D341Med (cell line): ENCODE results near the gene PJVK.
A peak's percentile ranks its signal among the peaks of the same experiment; 100 is the strongest.
"Not testable (repeated sequence)": the region's sequence is repeated elsewhere in the genome, so short reads cannot be mapped to it uniquely, and the experiment has no call there.

Experiments used
- DNase-seq: peaks from one replicate; pipeline ENCODE4 v3.0.0; 2012; ENCODE audit warnings: low spot score

PJVK gene, protein sequence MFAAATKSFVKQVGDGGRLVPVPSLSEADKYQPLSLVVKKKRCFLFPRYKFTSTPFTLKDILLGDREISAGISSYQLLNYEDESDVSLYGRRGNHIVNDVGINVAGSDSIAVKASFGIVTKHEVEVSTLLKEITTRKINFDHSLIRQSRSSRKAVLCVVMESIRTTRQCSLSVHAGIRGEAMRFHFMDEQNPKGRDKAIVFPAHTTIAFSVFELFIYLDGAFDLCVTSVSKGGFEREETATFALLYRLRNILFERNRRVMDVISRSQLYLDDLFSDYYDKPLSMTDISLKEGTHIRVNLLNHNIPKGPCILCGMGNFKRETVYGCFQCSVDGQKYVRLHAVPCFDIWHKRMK

DNA sequence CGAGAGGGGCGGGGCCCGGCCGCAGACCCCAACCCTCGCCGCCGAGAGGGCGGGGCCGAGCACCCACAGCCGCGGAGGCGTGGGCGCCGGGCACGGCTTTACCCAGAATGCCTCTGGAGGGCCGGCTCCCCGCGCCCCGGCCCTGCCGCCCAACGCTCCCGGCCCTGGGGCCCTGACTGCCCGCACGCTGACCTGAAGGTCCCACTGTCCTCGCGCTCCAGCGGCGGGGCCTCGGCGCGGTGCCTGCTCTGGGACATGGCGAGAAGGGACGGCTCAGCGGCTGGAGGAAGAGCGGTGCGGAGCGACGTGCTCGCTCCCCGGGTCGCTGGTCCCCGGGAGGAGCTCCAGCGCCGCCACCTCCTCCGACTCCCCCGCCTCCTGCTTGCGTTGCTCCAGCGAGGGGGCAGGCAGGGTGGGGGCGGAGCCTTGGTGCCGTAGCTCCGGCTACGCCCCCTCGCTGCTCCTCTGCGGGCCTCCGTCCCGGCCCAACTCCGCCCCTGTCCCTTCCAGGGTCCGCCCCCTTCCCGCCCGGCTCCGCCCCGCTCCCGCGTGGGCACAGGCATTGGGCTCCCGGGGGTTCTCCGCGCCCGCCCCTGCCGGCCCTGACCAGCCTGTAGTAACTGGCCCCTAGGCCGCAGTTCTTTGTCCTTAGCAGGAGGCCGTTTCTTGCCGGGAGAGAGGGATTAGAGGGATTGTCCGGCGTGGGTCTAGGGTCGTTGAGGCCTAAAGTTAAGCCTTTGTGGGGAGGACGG lies at the start of gene PJVK, which contains the start of gene PRKRA:
PJVK (plus strand) TSS at position 605 of the 752 bp plus-strand sequence. CDS start 2,032 bp downstream, outside the sequence.
PRKRA (minus strand) TSS at position 402 of the 752 bp plus-strand sequence; CDS start at position 257, 145 bp downstream.
- DNase-seq = peak; percentile 96

DNA sequence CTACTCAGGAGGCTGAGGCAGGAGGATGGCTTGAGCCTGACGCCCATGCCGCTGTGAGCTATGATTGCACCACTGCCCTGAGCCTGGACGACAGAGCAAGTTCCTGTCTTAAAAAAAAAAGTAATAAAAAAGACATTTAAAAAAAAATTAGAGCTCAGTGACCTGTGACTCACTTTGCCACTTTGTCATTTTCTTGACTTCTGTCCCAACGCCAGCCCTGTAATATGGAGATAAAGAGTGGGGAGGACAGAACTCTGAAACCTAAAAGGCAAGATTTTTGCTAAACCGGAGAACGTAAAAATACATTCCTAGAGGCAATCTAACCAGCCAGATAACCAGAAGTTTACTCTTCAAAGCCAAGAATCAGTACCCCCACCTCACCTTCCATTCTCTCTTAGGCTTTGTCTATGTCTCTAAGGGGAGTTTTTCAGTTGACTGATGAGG lies 49.2 kb upstream of the PJVK start:
- DNase-seq = no peak

DNA sequence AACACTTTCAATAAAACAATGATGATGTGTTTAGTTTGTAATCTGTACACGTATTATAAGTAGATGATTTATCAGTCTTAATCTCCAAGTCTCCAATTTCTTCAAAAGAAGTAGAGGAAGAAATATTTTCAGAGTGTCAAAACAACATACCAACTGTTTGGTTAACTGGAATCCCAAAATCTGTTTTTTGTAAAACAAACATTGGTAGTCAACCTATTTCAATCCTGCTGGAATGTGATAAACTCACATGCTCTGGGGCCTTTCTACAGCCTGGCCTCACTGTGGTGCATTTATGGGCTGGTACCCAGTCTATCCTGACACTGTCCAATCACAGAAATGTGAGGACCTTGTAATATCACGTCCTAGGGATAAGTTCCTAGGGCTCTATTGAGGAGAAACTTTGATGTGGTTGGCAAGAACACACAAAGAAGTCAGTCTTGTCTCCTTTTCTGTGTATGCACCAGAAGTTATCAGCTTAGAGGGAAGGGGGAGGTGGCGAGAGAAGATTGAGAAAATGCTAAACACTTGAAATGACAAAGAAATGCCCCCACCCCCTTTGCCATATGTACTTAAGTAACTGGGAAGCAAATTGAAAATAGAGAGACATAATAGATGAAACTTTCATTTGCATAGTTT lies 47.4 kb upstream of the PJVK start:
- DNase-seq = no peak

DNA sequence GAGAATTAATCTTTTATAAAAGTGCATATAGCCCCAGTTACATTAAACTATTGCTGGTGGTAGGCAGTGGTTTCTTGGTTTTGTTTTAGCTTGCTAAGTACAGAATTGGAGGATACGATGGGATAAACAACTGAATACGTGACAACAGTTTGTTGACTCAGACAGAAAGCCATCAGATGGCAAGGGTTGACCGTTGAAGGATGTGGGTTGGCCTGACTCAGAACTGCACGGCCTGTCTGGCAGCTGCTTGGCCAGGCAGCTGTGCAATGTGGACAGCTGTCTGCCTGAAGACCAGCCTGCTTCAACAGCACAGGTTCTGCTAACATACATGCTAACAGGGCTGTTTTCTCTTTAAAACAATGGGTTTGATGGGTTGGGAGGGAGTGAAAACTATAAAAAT lies 46.8 kb upstream of the PJVK start:
- DNase-seq = no peak

DNA sequence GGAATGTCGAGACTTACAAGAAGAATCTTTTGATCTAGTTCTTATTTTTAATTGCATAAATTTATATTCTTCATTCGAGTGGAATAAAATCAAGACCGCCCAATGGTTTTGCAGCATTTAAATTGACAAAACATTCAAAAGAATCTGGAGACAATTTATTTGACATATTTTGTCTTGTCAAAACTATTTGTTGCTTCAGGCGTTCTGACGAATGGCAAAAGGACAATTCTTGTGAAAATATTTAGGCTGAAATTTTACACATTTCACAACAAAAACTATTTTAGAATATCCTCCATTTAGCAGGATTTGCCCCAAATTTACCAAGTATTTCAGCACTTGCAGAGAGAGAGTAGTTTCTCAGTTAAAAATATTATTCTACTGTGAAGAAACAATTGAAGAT lies 41.9 kb upstream of the PJVK start:
- DNase-seq = no peak

DNA sequence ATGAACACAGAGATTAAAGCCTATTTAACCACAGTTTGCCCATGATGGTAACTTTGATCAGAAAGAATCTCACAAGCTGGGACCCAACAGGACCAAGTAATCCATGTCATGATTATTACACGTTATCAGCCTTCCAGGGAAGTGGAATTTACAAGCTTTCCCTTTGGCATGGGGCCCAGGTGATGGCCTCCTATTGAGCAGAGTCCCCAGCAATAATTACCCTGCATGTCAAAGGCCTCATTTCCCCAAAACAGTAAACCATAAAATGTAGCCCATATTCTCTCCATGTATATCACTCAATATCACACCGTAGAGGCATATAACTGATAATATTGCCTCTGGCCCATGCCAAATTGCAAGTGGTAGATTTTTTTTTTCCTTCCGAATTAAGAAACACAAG lies 39.1 kb upstream of the PJVK start:
- no peak for DNase-seq

DNA sequence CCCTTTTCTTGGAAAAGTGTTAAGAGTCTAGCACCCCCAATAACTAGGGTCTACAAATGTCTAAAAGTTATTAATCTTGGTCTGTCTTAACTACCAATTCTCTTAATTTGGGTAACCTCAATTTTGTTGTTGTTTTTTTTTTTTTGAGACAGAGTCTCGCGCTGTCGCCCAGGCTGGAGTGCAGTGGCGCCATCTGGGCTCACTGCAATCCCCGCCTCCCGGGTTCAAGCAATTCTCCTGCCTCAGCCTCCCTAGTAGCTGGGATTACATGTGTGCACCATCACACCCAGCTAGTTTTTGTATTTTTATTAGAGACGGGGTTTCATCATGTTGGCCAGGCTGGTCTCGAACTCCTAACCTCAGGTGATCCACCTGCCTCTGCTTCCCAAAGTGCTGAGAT lies 38.7 kb upstream of the PJVK start:
- not testable (repeated sequence) for DNase-seq

DNA sequence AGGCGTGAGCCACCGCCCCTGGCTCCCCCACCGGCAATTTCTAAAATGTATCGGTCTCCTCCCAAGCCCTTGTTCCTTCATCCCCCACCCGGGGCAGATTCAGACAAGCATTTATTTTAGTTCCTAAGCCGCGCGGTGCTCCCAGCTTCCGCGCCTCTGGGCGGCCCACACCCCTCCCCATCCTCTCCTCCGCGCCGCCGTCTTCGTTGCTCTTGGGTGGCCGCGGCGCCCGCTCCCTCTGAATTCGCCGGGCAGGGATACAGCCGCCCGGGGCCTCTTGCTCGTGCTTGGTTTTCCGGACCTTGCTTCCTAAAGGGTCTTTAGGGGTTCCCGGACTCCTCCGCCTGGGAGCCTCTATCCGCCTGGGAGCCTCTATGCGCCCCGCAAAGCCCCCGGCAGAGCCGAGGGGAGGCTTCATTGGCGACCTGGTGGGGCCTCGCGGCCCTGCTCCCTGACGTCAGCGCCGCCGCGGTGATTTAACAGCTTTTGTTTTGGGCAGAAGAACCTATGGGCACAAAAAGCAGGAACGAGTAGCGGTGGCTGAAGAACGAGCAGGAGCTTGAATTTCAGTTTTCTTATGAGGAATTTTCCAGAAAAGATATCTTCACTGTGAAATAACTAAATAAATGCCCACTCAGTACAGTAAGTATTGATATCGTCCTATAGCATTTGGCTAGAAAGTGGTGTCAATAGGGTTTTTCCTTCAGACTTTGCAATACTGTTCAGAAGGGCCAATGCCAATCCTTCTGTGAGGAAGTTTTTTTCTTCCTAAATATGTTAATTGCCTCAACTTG lies 37.5 kb upstream of the PJVK start:
- DNase-seq = peak; percentile 85

DNA sequence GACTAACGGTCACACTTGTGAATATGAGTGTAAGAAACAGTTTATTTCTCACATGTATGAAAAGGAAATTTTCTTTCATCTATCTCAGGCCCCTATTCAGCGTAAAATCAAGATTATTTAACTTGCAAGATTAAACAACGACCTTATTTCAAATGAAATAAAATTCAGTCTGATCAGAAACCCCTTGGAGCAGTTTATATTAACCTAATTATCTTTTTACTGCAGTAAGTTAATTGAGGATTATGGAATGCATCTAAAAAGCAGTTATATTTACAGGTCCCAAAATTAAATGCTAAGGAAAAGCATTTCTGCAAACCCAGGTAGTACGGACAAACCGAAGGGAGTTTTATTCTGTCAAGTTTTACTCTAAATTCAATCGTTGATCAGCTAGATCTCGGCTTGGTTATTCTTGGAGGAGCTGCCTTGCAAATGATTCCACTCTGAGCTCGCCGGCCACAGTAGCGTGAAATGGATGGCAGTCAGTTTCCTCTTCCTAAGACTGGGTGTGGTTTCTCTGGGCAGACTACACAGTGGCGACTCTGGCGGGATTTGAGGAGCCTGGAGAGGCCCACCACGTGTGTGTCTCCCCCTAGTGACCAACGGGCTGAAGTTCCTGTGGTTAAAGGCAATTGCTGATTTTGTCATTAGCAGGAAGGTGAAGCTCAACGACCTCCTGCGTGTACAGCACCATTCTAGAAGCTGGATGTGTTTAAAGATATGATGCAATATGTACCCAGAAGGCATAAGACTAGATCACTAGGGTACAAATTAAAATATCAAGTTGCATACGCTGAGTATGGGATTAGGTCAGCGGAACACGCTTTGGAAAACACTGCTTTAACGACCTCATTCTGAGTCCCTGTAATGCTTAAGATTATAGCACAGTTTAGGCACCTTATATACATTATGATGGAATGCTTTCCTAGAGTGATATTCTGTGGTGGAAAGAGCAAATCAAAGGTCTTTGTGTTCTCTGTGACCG lies 36.6 kb upstream of the PJVK start:
- DNase-seq = peak; percentile 86

DNA sequence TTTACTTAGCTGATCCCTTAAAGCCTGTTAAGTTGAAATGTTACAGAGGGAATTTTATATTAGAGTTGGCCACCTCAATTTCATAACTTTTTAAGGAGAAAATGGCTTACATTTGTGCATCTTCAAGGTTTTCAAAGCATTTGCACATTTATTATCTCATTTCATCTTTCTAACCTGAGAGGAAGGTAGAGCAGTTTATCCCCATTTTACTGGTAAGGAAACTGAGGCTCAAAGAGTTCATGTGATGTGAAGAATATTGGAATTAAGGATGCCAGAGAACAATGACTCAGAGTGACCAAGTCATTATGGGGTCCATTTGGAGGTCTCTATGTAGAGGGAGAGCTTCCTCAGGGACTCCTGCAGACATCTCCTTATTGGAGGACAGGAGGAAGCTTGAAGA lies 35.2 kb upstream of the PJVK start:
- no peak for DNase-seq

DNA sequence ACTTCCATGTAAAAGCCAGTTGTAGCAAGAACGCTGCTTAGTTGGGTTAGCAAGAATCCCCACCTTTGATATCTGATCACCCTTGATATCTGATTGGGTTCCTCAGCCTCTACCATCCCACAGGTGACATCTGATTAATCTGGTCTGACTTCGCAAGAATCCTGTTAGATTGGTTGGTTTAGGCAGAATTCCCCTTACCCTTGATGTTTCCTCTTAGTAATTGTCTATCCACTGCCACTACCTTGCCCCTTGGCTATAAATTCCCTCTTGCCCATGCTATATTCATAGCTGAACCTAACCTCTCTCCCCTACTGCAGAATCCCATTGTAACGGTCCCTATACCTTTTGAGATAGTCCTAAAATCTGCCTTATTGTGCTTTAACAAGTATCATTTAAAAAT lies 33.3 kb upstream of the PJVK start:
- no peak for DNase-seq

DNA sequence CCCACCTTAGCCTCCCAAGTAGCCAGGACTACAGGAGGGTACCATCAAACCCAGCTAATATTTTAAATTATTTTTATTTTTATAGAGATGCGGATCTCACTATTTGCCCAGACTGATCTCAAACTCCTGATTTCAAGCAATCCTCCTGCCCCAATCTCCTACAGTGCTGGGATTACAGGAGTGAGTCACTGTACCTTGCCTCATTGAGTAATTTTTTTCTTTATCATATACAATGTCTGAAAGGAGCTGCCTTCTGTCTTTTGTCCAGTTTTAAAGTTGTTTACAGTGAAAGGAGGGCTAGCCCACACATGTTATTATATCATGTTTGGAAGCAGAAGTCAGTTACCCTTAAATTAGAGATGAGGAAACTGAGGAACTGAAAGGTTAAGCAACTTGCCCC lies 32.8 kb upstream of the PJVK start:
- DNase-seq = no peak

DNA sequence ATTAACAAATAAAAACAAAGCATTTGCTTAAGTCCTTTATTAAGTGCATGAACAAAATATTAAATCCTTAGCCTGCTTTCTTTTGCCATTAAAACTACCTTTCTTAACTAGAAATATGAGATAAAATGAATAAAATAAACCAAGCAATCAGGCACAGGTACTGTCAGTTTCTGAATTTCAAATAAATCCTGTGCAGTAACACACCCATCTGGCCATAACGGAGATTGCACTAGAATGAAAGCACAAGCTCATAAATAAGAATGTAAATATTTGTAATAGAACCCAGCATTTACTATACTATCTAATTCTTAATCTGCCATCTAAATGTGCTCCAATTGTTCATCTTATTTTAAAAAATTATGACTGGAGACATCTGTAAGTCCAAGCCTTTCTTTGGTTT lies 32.1 kb upstream of the PJVK start:
- DNase-seq = no peak

DNA sequence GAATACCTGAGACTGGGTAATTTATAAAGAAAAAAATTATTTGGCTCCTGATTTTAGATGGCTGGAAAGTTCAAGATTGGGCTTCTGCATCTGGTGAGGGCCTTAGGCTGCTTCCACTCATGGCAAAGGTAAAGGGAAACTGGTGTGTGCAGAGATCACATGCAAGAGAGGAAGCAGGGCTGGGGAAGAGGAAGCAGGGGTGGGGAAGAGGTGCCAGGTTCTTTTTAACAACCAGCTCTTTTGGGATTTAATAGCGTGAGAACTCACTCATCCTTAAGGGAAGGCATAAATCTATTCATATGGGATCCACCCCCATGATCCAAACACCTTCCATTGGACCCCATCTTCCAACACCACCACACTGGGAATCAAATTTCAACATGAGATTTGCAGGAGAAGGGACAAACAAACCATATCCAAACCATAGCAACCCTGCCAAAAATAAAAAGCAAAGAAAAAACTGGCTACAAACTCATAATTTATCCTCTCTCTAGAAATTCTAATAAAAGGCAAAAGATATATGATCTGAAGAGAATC lies 30.6 kb upstream of the PJVK start:
- DNase-seq = no peak

DNA sequence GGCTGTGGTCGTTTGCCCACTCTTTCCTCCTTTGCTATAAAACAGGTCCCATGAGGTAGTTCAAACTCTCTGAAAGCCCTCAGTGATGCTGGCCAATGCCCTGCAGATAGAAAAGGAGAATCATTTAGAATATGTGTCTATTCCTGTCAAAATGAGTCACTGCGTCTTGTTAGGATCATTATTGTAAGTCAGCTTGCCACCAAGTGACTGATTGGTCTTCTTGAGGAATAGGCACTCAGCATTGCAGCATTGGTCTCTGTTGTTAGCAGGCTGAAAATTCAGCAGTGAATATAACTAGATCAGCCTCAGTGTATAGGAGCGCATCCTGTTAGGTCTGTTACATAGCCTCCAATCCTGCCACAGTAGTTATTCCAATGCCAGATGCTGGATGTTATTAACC lies 29.1 kb upstream of the PJVK start:
- DNase-seq = no peak

DNA sequence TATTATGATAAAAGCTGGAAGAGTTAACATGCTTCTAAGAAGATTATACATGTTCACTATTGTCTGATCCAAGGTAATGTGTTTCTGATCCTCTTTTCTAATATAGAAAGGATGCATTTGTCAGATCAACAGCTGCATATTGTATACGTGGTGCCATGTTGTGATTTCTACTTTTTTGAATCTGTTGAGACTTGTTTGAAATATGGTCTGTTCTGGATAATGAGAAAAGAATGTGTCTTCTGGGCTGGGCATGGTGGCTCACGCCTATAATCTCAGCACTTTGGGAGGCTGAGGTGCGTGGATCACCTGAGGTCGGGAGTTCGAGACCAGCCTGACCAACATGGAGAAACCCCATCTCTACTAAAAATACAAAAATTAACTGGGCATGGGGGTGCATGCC lies 27.4 kb upstream of the PJVK start:
- DNase-seq = not testable (repeated sequence)

DNA sequence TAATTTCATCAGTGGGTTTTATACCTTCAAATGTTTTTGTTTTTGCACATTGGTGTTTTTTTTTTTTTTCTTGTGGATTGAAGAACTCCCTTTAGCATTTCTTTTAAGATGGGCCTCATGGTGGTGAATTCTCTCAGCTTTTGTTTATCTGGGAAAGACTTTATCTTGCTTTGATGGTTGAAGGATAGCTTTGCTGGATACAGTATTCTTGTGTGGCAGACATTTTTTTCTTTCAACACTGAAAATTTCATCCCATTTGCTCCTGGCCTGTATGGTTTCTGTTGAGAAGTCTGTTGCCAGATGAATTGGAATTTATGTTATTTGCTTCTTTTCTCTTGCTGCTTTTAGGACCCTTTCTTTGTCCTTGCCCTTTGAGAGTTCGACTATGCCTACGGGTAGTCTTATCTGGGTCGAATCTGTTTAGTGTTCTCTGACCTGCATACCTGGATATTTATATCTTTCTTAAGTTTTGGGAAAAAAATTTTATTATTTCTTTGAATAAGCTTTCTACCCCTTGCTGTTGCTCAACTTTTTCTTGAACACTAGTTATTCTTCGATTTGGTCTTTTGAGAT lies 25.8 kb upstream of the PJVK start:
- DNase-seq = no peak

DNA sequence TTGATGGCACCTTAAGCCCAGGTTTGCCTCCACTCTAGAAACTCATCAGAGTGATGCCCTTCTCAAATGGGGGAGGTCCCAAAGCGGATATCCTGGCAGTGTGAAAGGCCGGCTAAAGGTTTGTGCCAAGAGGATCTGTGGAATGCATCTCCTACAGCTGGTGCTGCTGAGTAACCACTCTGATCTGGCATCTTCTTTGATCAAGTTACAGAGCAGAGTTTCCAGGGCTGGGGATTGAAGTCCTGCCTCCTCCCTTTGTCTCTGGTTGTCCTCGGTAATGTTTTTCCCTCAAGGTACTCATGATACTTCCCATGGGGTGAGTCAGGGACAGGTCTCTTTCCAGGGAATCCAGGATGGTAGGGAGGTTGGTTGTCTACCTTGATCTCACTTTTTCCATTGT lies 24.8 kb upstream of the PJVK start:
- DNase-seq = no peak

DNA sequence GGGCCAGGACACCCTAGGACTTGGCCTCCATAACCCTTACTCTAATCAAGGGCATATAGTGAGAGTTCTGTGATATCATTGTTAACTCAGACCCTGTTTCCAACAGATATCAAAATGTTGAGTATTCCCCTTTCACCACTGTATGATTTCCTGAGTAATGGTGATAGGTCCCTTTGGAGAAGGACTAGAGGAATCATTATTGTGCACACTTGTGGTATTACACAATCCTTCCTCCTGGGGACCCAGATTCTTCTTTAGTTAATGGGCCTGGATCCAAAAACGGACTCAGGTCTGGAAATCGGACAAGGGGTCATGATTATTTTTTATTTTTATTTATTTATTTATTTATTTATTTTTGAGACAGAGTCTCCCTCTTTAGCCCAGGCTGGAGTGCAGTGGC lies 23.7 kb upstream of the PJVK start:
- DNase-seq = no peak

DNA sequence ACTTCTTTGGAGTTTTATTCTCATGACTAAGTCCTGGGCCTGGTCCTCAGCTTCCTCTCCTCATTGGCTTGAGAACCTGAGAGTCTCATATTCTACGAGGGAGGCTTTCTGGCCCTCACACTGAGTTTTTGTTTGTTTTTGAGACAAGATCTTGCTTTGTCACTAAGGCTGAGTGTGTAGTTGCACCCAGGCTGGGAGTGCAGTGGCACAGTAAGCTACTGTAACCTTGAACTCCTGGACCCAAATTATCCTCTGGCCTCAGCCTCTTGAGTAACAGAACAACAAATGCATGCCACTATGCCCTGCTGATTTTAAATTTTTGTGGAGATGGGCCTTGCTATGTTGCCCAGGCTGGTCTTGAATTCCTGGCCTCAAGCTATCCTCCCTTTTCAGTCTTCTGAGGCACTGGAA lies 22.8 kb upstream of the PJVK start:
- no peak for DNase-seq
